Heart left ventricle (tissue), 16 donors: Measurements from ENCODE around the gene DYDC2. TPM values are rescaled to one million over a fixed set of nuclear protein-coding genes. Genes with fewer than 3 reads are reported as not detected.
A peak's percentile ranks its signal among the peaks of the same experiment; 100 is the strongest.

Experiments used
- ATAC-seq, 4 donors: fragments of 200-7000 bp; cut with Tn5 transposase; one replicate each; pipeline ENCODE4 v1.9.1; 2020 to 2022; ENCODE audit warnings: moderate library complexity in 4 of 4, mild to moderate bottlenecking in 3 of 4, moderate number of reproducible peaks in 1 of 4
- DNase-seq, 5 donors: peaks; one replicate each; pipeline ENCODE4 v3.0.0-alpha.2; 2020
- H3K27ac ChIP-seq, 12 donors: fragments of 200-600 bp; sonication (generic) in 4 of 12; one replicate each; pipeline versions ENCODE4 v1.5.0 to v1.8.0; 2016 to 2022; ENCODE audit warnings: mild to moderate bottlenecking in 2 of 12
- H3K27me3 ChIP-seq, 9 donors: fragments of 200-600 bp; sonication (generic) in 2 of 9; one replicate each; pipeline versions ENCODE4 v1.5.1 to v1.8.0; 2016 to 2022; ENCODE audit warnings: mild to moderate bottlenecking in 3 of 9
- H3K36me3 ChIP-seq, 9 donors: fragments of 200-600 bp; sonication (generic) in 2 of 9; one replicate each; pipeline versions ENCODE4 v1.5.0 to v1.8.0; 2018 to 2022; ENCODE audit warnings: mild to moderate bottlenecking in 2 of 9
- H3K4me1 ChIP-seq, 12 donors: fragments of 200-600 bp; sonication (generic) in 4 of 12; one replicate each; pipeline versions ENCODE4 v1.5.0 to v1.8.0; 2016 to 2022; ENCODE audit warnings: mild to moderate bottlenecking in 3 of 12
- H3K4me3 ChIP-seq, 12 donors: fragments of 200-600 bp; sonication (generic) in 4 of 12; one replicate each; pipeline versions ENCODE4 v1.5.0 to v1.8.0; 2017 to 2022; ENCODE audit warnings: mild to moderate bottlenecking in 9 of 12, moderate library complexity in 4 of 12
- H3K9me3 ChIP-seq, 12 donors: fragments of 200-600 bp; sonication (generic) in 4 of 12; one replicate each; pipeline versions ENCODE4 v1.5.0 to v1.8.0; 2016 to 2022; ENCODE audit warnings: mild to moderate bottlenecking in 1 of 12
- CTCF ChIP-seq, 12 donors: fragments of 200-600 bp; sonication (generic) in 4 of 12; IDR thresholded peaks; one replicate each; pipeline versions ENCODE4 v1.5.0 to v1.8.0; 2018 to 2022; ENCODE audit warnings: antibody characterized with exemption in 12 of 12, mild to moderate bottlenecking in 5 of 12
- POLR2A ChIP-seq, 2 donors: fragments of 450-650 bp; IDR thresholded peaks; one replicate each; pipeline ENCODE4 v1.6.1; 2017; ENCODE audit warnings: antibody characterized with exemption in 2 of 2, mild to moderate bottlenecking in 2 of 2, moderate library complexity in 2 of 2
- WGBS, 4 donors: extraction: QIAGEN DNeasy Blood & Tissue Kit in 2 of 4; methylation state at CpG; one replicate each; pipeline versions ENCODE4 v1.1.5 to v1.1.7; 2013 to 2018; 5-methylcytosine and 5-hydroxymethylcytosine counted together
- intact Hi-C, 10 donors: fragments of 100-400 bp; cut with DNase I; formaldehyde crosslinking; loops; one replicate each; pipeline versions ENCODE4 v1.11.1 to v1.14.2; 2022
- polyA plus RNA-seq, 2 donors: library from polyadenylated mRNA; stranded (reverse); fragments of 200-250 nt; gene quantifications; one replicate each; pipeline ENCODE4 v1.2.3, GENCODE V29; 2013
- total RNA-seq, 9 donors: library from RNA; depleted of rRNA in 2 of 9; stranded (reverse); fragments of >200 nt in 2 of 9; fragmentation: NEBNext Ultra II Directional in 3 of 9; extraction: Animal tissue kit (Norgen Biotek cat#: 25700) in 3 of 9; gene quantifications; one replicate each; pipeline versions ENCODE4 v1.1.0 to v1.2.4, GENCODE V29; 2016 to 2023
- donor health status: ischemic (EF 13 %, LVEDD 7.1; RV severe dilation, severe dysfunction).
- donor health status: healthy with polysubstance abuse.
- donor health status: DM: no; HTN: yes; CAD: no.
- donor health status: DM: no; HTN: no; CAD: no.
- donor health status: ischemic (EF 25% LVEDD 6.9; RV normal size, moderate dysfunction).
- donor health status: ischemic (EF 25% LVEDD 5.7; RV mildly dilated, moderate dysfunction).
- donor health status: healthy.
- donor health status: DM: yes; HTN: yes; CAD: no.
- donor health status: ischemic (EF 35%, LVEDD 5.7; RV mildly dilated, moderate dysfunction).
- donor health status: nonischemic (EF 11% LVEDD 7.7; RV severe dilation, severe dysfunction).
- donor health status: DM: yes; HTN: yes; CAD: no.
- donor health status: PGD.
- donor health status: ischemic (EF 29% LVEDD 5.4; RV normal size, mild dysfunction).
- donor health status: nonischemic (EF 23%, LVEDD 6.1; RV moderate dilation, normal function).

DYDC2 gene
- total and polyA plus RNA-seq, 11 donors, result not detected

GRCh38 chr10:80373502-80373901 is 16.9 kb downstream of the DYDC2 start:
- ATAC-seq (no peak), DNase-seq (no peak)
- Histone ChIP-seq H3K9me3 (no peaks in the 10 kb centered on the region), H3K4me3 (no peak overlapping the region), H3K27me3 (no peaks in the 10 kb centered on the region), H3K4me1 (peaks cover 0 to 8% (median 0%) of the 10 kb centered on the region in 12 donors), H3K27ac (peak overlapping the region in 1 of 12 donors; percentile 54), H3K36me3 (no peaks in the 10 kb centered on the region)
- no peak for TF ChIP-seq CTCF (IDR thresholded peaks at IDR 0.05)
- no peak for TF ChIP-seq POLR2A (IDR thresholded peaks at IDR 0.05)
- 78 to 88% (median 80%) methylated on average over 2 of the region's 2 CpGs for WGBS, 4 donors
- intact Hi-C loops, result loop anchor here in 1 of 10 donors (10.0 kb wide), 1 partner anchor 551 kb away; no protein-coding TSS in a partner anchor

- ATAC-seq (no peak), DNase-seq (no peak)
- Histone ChIP-seq H3K4me1 (peaks cover 0 to 5% (median 0%) of the 10 kb centered on the region in 12 donors), H3K27ac (no peak overlapping the region), H3K4me3 (no peak overlapping the region), H3K9me3 (no peaks in the 10 kb centered on the region), H3K27me3 (no peaks in the 10 kb centered on the region), H3K36me3 (no peaks in the 10 kb centered on the region)
- intact Hi-C loops, result loop anchor here (5.0 to 10.0 kb wide), 9 partner anchors 63 to 635 kb away; no protein-coding TSS in a partner anchor
- TF ChIP-seq CTCF (IDR thresholded peaks at IDR 0.05), result no peak
- WGBS, 4 donors, result 29 to 56% (median 39%) methylated on average over 3 of the region's 3 CpGs
These were observed 23.1 kb downstream of the DYDC2 start for GRCh38 chr10:80379701-80380100.

GRCh38 chr10:80380185-80380584 is 23.6 kb downstream of the DYDC2 start:
- intact Hi-C loops, result loop anchor here (5.0 to 10.0 kb wide), 9 partner anchors 62 to 635 kb away; no protein-coding TSS in a partner anchor

DNA sequence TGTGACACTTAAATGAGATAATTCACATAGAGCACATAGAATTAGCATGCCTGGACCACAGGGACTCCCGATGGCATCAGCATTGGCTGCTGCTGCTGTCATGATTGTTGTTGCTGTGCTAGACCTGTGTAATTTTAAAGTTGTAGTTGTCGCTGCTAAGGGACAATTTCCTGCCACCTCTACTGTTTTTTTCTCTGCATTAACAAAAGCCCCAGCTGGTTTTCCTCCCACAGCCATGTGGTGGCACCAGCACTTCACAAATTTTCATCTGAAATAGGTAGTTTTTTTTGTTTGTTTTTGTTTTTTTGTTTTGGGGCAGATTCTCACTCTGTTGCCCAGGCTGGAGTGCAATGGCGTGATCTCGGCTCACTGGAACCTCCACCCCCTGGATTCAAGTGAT is 26.4 kb downstream of the DYDC2 start:
- Histone ChIP-seq H3K36me3 (no peaks in the 10 kb centered on the region), H3K27ac (no peak overlapping the region), H3K27me3 (no peaks in the 10 kb centered on the region), H3K4me1 (peaks cover 0 to 14% (median 0%) of the 10 kb centered on the region in 12 donors), H3K4me3 (no peak overlapping the region), H3K9me3 (no peaks in the 10 kb centered on the region)
- WGBS, 4 donors, result 8 to 18% (median 10%) methylated on average over 4 of the region's 4 CpGs
- peak in 4 of 5 donors; percentile 22 to 44 (median 28) for DNase-seq
- ATAC-seq, result peak in 1 of 4 donors; percentile 36
- TF ChIP-seq POLR2A (IDR thresholded peaks at IDR 0.05) (no peak), CTCF (IDR thresholded peaks at IDR 0.05) (peak; percentile 57 to 79 (median 72))
- intact Hi-C loops, result loop anchor here (1.0 to 10.0 kb wide), 12 partner anchors 59 to 632 kb away; no protein-coding TSS in a partner anchor

More at GRCh38 chr10:80380185-80380584, 23.6 kb downstream of the DYDC2 start:
- no peaks in the 10 kb centered on the region for H3K36me3 ChIP-seq
- H3K9me3 ChIP-seq, result no peaks in the 10 kb centered on the region
- no peak for DNase-seq
- TF ChIP-seq CTCF (IDR thresholded peaks at IDR 0.05), result no peak
- TF ChIP-seq POLR2A (IDR thresholded peaks at IDR 0.05), result no peak
- ATAC-seq, result no peak
- no peak overlapping the region for H3K27ac ChIP-seq
- no peaks in the 10 kb centered on the region for H3K27me3 ChIP-seq
- no peak overlapping the region for H3K4me3 ChIP-seq
- WGBS, 4 donors, result 93 to 94% (median 94%) methylated on average over 4 of the region's 4 CpGs
- peaks cover 0 to 5% (median 0%) of the 10 kb centered on the region in 12 donors for H3K4me1 ChIP-seq
